Measurements from ENCODE around the gene NOTO. TPM values are rescaled to one million over a fixed set of nuclear protein-coding genes. Genes with fewer than 3 reads are reported as not detected.
"Not testable (repeated sequence)": the region's sequence is repeated elsewhere in the genome, so short reads cannot be mapped to it uniquely, and the experiment has no call there.

Gene NOTO
- not detected for polyA plus RNA-seq (ENCODE audit: low read depth in 6 of 6)

GRCh38 chr2:73202156-73203054 lies at the start of gene NOTO:
TSS of gene NOTO (plus strand) at chr2:73202574. CDS start at chr2:73202667, 93 bp downstream.
- Mint-ChIP-seq H3K9me3 (no peaks in the 10 kb centered on the region), H3K4me3 (peak within 1 kb of the TSS; percentile 32 to 80 (median 73)), H3K27ac (peak within 1 kb of the TSS in 1 of 6 donors; percentile 41), H3K4me1 (peaks cover 0 to 14% (median 0%) of the 10 kb centered on the region in 3 donors), H3K27me3 (peaks cover 36 to 73% (median 45%) of the 10 kb centered on the region in 3 donors), H3K36me3 (no peaks in the 10 kb centered on the region)
- no peak for DNase-seq
- ATAC-seq (ENCODE audit: low read depth in 2 of 2), result peak; percentile 47 to 50

- no peak for DNase-seq
- H3K4me3 Mint-ChIP-seq, result peak overlapping the region in 1 of 8 donors; percentile 67
- no peaks in the 10 kb centered on the region for H3K36me3 Mint-ChIP-seq
- H3K27me3 Mint-ChIP-seq, result peaks cover 29 to 63% (median 39%) of the 10 kb centered on the region in 3 donors
- no peak overlapping the region for H3K27ac Mint-ChIP-seq
- no peak for ATAC-seq (ENCODE audit: low read depth in 2 of 2)
- H3K9me3 Mint-ChIP-seq, result peaks cover 0 to 4% (median 0%) of the 10 kb centered on the region in 7 donors
- no peaks in the 10 kb centered on the region for H3K4me1 Mint-ChIP-seq
These were observed 45.7 kb upstream of the NOTO start for GRCh38 chr2:73156539-73157124.

- DNase-seq, result no peak
- H3K36me3 Mint-ChIP-seq, result no peaks in the 10 kb centered on the region
- no peak for ATAC-seq (ENCODE audit: low read depth in 2 of 2)
- H3K4me3 Mint-ChIP-seq, result no peak overlapping the region
- no peak overlapping the region for H3K27ac Mint-ChIP-seq
- H3K27me3 Mint-ChIP-seq, result peaks cover 14 to 44% (median 18%) of the 10 kb centered on the region in 3 donors
- H3K4me1 Mint-ChIP-seq, result no peaks in the 10 kb centered on the region
- H3K9me3 Mint-ChIP-seq, result no peaks in the 10 kb centered on the region
These were observed 39.5 kb upstream of the NOTO start for GRCh38 chr2:73162856-73163391.

GRCh38 chr2:73163483-73164367 lies 38.6 kb upstream of the NOTO start:
- Mint-ChIP-seq H3K36me3 (no peaks in the 10 kb centered on the region), H3K9me3 (no peaks in the 10 kb centered on the region), H3K4me1 (no peaks in the 10 kb centered on the region), H3K4me3 (no peak overlapping the region), H3K27me3 (peaks cover 9 to 45% (median 17%) of the 10 kb centered on the region in 3 donors), H3K27ac (no peak overlapping the region)
- peak; percentile 73 to 85 for ATAC-seq (ENCODE audit: low read depth in 2 of 2)
- peak; percentile 52 for DNase-seq

GRCh38 chr2:73165978-73166377 lies 36.4 kb upstream of the NOTO start:
- not testable (repeated sequence) for ATAC-seq (ENCODE audit: low read depth in 2 of 2); H3K36me3 Mint-ChIP-seq; H3K4me3 Mint-ChIP-seq

GRCh38 chr2:73166813-73167212 lies 35.6 kb upstream of the NOTO start:
- not testable (repeated sequence) for ATAC-seq (ENCODE audit: low read depth in 2 of 2); H3K4me3 Mint-ChIP-seq; H3K9me3 Mint-ChIP-seq; H3K4me1 Mint-ChIP-seq; H3K27ac Mint-ChIP-seq; DNase-seq; H3K36me3 Mint-ChIP-seq
- H3K27me3 Mint-ChIP-seq, result peaks cover 0 to 31% (median 25%) of the 10 kb centered on the region in 3 donors

More at GRCh38 chr2:73165978-73166377, 36.4 kb upstream of the NOTO start:
- not testable (repeated sequence) for H3K27ac Mint-ChIP-seq, H3K9me3 Mint-ChIP-seq, DNase-seq, H3K4me1 Mint-ChIP-seq
- peaks cover 4 to 36% (median 24%) of the 10 kb centered on the region in 3 donors for H3K27me3 Mint-ChIP-seq

- peaks cover 8 to 35% (median 32%) of the 10 kb centered on the region in 3 donors for H3K27me3 Mint-ChIP-seq
- not testable (repeated sequence) for H3K9me3 Mint-ChIP-seq; H3K27ac Mint-ChIP-seq; H3K4me3 Mint-ChIP-seq; DNase-seq; H3K36me3 Mint-ChIP-seq; H3K4me1 Mint-ChIP-seq; ATAC-seq (ENCODE audit: low read depth in 2 of 2)
These were observed 34.0 kb upstream of the NOTO start for GRCh38 chr2:73168348-73168747.

- H3K27me3 Mint-ChIP-seq, result peaks cover 23 to 53% (median 43%) of the 10 kb centered on the region in 3 donors
- H3K36me3 Mint-ChIP-seq; DNase-seq; ATAC-seq (ENCODE audit: low read depth in 2 of 2); H3K4me1 Mint-ChIP-seq; H3K4me3 Mint-ChIP-seq; H3K27ac Mint-ChIP-seq; H3K9me3 Mint-ChIP-seq: not testable (repeated sequence)
These were observed 32.0 kb upstream of the NOTO start for GRCh38 chr2:73170341-73170740.

GRCh38 chr2:73172963-73173362 lies 29.4 kb upstream of the NOTO start:
- DNase-seq (no peak), ATAC-seq (ENCODE audit: low read depth in 2 of 2) (no peak)
- H3K4me1 Mint-ChIP-seq, result peaks cover 13 to 26% (median 19%) of the 10 kb centered on the region in 3 donors
- no peak overlapping the region for H3K27ac Mint-ChIP-seq
- no peaks in the 10 kb centered on the region for H3K9me3 Mint-ChIP-seq
- no peaks in the 10 kb centered on the region for H3K36me3 Mint-ChIP-seq
- H3K4me3 Mint-ChIP-seq, result no peak overlapping the region
- peaks cover 34 to 69% (median 60%) of the 10 kb centered on the region in 3 donors for H3K27me3 Mint-ChIP-seq

GRCh38 chr2:73173781-73174180 lies 28.6 kb upstream of the NOTO start:
- peaks cover 13 to 26% (median 19%) of the 10 kb centered on the region in 3 donors for H3K4me1 Mint-ChIP-seq
- H3K4me3 Mint-ChIP-seq, result peak overlapping the region in 2 of 8 donors; percentile 11 to 30
- DNase-seq (no peak), ATAC-seq (ENCODE audit: low read depth in 2 of 2) (no peak)
- H3K27ac Mint-ChIP-seq, result no peak overlapping the region
- no peaks in the 10 kb centered on the region for H3K9me3 Mint-ChIP-seq
- peaks cover 34 to 69% (median 61%) of the 10 kb centered on the region in 3 donors for H3K27me3 Mint-ChIP-seq
- no peaks in the 10 kb centered on the region for H3K36me3 Mint-ChIP-seq

GRCh38 chr2:73174244-73174643 lies 28.1 kb upstream of the NOTO start:
- no peaks in the 10 kb centered on the region for H3K36me3 Mint-ChIP-seq
- no peak overlapping the region for H3K27ac Mint-ChIP-seq
- DNase-seq, result no peak
- H3K9me3 Mint-ChIP-seq, result no peaks in the 10 kb centered on the region
- H3K27me3 Mint-ChIP-seq, result peaks cover 34 to 67% (median 58%) of the 10 kb centered on the region in 3 donors
- peak overlapping the region in 3 of 8 donors; percentile 48 to 71 (median 58) for H3K4me3 Mint-ChIP-seq
- peaks cover 13 to 26% (median 19%) of the 10 kb centered on the region in 3 donors for H3K4me1 Mint-ChIP-seq
- no peak for ATAC-seq (ENCODE audit: low read depth in 2 of 2)

- DNase-seq, result no peak
These were observed 27.3 kb upstream of the NOTO start for GRCh38 chr2:73174941-73175662.

More at GRCh38 chr2:73174941-73175662, 27.3 kb upstream of the NOTO start:
- Mint-ChIP-seq H3K4me3 (peak overlapping the region; percentile 27 to 90 (median 68)), H3K4me1 (peaks cover 13 to 26% (median 19%) of the 10 kb centered on the region in 3 donors), H3K27me3 (peaks cover 39 to 73% (median 63%) of the 10 kb centered on the region in 3 donors), H3K36me3 (no peaks in the 10 kb centered on the region), H3K27ac (peak overlapping the region in 1 of 6 donors; percentile 61), H3K9me3 (no peaks in the 10 kb centered on the region)
- no peak for ATAC-seq (ENCODE audit: low read depth in 2 of 2)
